GM23338 (cell line): Measurements from ENCODE around the gene FOXM1. TPM values are rescaled to one million over a fixed set of nuclear protein-coding genes. Genes with fewer than 3 reads are reported as not detected.

ENCODE experiments used
- ATAC-seq: fragments of 200-7000 bp; cut with Tn5 transposase; 3 replicates; pipeline ENCODE4 v1.9.1; 2020
- DNase-seq: peaks from one replicate; pipeline ENCODE4 v3.0.0-alpha.2; 2015; ENCODE audit warnings: low spot score
- H2AFZ ChIP-seq: fragments of 200-600 bp; sonication (generic); 2 replicates; pipeline ENCODE4 v1.8.0; 2016; ENCODE audit warnings: antibody characterized with exemption, mild to moderate bottlenecking, moderate library complexity
- H3F3A ChIP-seq: fragments of 200-600 bp; sonication (generic); replicated peaks from 2 replicates; pipeline ENCODE4 v1.8.0; 2017; ENCODE audit warnings: antibody characterized with exemption, mixed run types, low read depth
- H3K27ac ChIP-seq: fragments of 200-600 bp; sonication (generic); 2 replicates; pipeline ENCODE4 v1.6.1; 2016; ENCODE audit warnings: low read depth
- H3K27me3 ChIP-seq: fragments of 200-600 bp; sonication (generic); 2 replicates; pipeline ENCODE4 v1.8.0; 2016; ENCODE audit warnings: mild to moderate bottlenecking, mixed run types, moderate library complexity; ENCODE audit not compliant: insufficient read depth
- H3K36me3 ChIP-seq: fragments of 200-600 bp; sonication (generic); 2 replicates; pipeline ENCODE4 v1.8.0; 2016; ENCODE audit warnings: mild to moderate bottlenecking; ENCODE audit not compliant: insufficient read depth
- H3K4me1 ChIP-seq: fragments of 200-600 bp; sonication (generic); 2 replicates; pipeline ENCODE4 v1.8.0; 2016; ENCODE audit warnings: mild to moderate bottlenecking, moderate library complexity; ENCODE audit not compliant: insufficient read depth
- H3K4me2 ChIP-seq: fragments of 200-600 bp; sonication (generic); 2 replicates; pipeline ENCODE4 v1.7.1; 2017; ENCODE audit warnings: mixed run types
- H3K4me3 ChIP-seq: fragments of 200-600 bp; sonication (generic); 2 replicates; pipeline ENCODE4 v1.6.1; 2016; ENCODE audit warnings: mixed run types
- H3K79me2 ChIP-seq: fragments of 200-600 bp; sonication (generic); replicated peaks from 2 replicates; pipeline ENCODE4 v1.8.0; 2017; ENCODE audit warnings: mild to moderate bottlenecking; ENCODE audit not compliant: insufficient read depth
- H3K9me2 ChIP-seq: fragments of 200-600 bp; sonication (generic); 2 replicates; pipeline ENCODE4 v1.8.0; 2017; ENCODE audit not compliant: insufficient read depth
- H4K20me1 ChIP-seq: fragments of 200-600 bp; sonication (generic); replicated peaks from 2 replicates; pipeline ENCODE4 v1.8.0; 2017; ENCODE audit warnings: mild to moderate bottlenecking; ENCODE audit not compliant: insufficient read depth
- H3K27ac Mint-ChIP-seq: 2 replicates; pipeline ENCODE4 v1.8.0; 2020; ENCODE audit warnings: inconsistent platforms, mild to moderate bottlenecking, moderate library complexity, mixed read lengths
- H3K27me3 Mint-ChIP-seq: 3 replicates; pipeline ENCODE4 v1.8.0; 2022; ENCODE audit warnings: low read depth, mild to moderate bottlenecking, moderate library complexity, mixed read lengths, inconsistent platforms; ENCODE audit not compliant: insufficient read depth, poor library complexity
- H3K36me3 Mint-ChIP-seq: 3 replicates; pipeline ENCODE4 v1.8.0; 2021; ENCODE audit warnings: low read depth, mild to moderate bottlenecking, inconsistent platforms, moderate library complexity, mixed read lengths
- H3K4me1 Mint-ChIP-seq: 3 replicates; pipeline ENCODE4 v1.8.0; 2020; ENCODE audit warnings: mild to moderate bottlenecking, inconsistent platforms, mixed read lengths
- H3K4me3 Mint-ChIP-seq: 3 replicates; pipeline ENCODE4 v1.8.0; 2021; ENCODE audit warnings: moderate library complexity, mild to moderate bottlenecking, inconsistent platforms, mixed read lengths
- H3K9me3 Mint-ChIP-seq: 3 replicates; pipeline ENCODE4 v1.8.0; 2020; ENCODE audit warnings: moderate library complexity, mild to moderate bottlenecking, inconsistent platforms, mixed read lengths
- CREB1 ChIP-seq: fragments of 250-450 bp; sonication (Bioruptor Pico); IDR thresholded peaks from 2 replicates; pipeline ENCODE4 v1.5.0; 2020; ENCODE audit warnings: low read depth, mild to moderate bottlenecking, moderate library complexity
- EZH2 ChIP-seq: fragments of 200-600 bp; sonication (generic); IDR thresholded peaks from one replicate; pipeline ENCODE4 v1.8.0; 2017; ENCODE audit warnings: antibody characterized with exemption, mild to moderate bottlenecking, low read depth; ENCODE audit not compliant: unreplicated experiment
- EZH2phosphoT487 ChIP-seq: fragments of 200-600 bp; sonication (generic); IDR thresholded peaks from one replicate; pipeline ENCODE4 v1.8.1; 2018; ENCODE audit warnings: antibody characterized with exemption; ENCODE audit not compliant: unreplicated experiment
- JUNB ChIP-seq: IDR thresholded peaks from one replicate; pipeline ENCODE4 v1.6.1; 2016; ENCODE audit warnings: antibody characterized with exemption; ENCODE audit not compliant: unreplicated experiment
- POLR2AphosphoS5 ChIP-seq: IDR thresholded peaks from 2 replicates; pipeline ENCODE4 v1.6.1; 2016; ENCODE audit warnings: antibody characterized with exemption, low read depth
- STAT1 ChIP-seq: IDR thresholded peaks from one replicate; pipeline ENCODE4 v1.6.1; 2016; ENCODE audit warnings: antibody characterized with exemption; ENCODE audit not compliant: unreplicated experiment
- ZNF114 ChIP-seq: fragments of 250-450 bp; sonication (Bioruptor Pico); IDR thresholded peaks from 2 replicates; pipeline ENCODE4 v1.5.0; 2020; ENCODE audit warnings: mild to moderate bottlenecking, moderate library complexity
- ZNF331 ChIP-seq: fragments of 250-450 bp; sonication (Bioruptor Pico); IDR thresholded peaks from 2 replicates; pipeline ENCODE4 v1.5.0; 2020; ENCODE audit warnings: low read depth, mild to moderate bottlenecking, moderate library complexity
- polyA plus RNA-seq: library from polyadenylated mRNA; unstranded; fragments of >200 nt; fragmentation: Nextera tagmentation; extraction: Ambion mirVana; gene quantifications from 2 replicates; pipeline ENCODE4 v1.2.1, GENCODE V29; 2016
- total RNA-seq: library from RNA; depleted of rRNA; stranded (reverse); fragments of >200 nt; shearing (Covaris generic); gene quantifications from 2 replicates; pipeline ENCODE4 v1.2.3, GENCODE V29; 2014
- TF ChIP-seq, protein P1 (sequence below): IDR thresholded peaks from 2 replicates; pipeline ENCODE4 v1.6.1; 2016; ENCODE audit warnings: antibody characterized with exemption
- TF ChIP-seq, protein P2 (sequence below): fragments of 250-450 bp; sonication (Bioruptor Pico); IDR thresholded peaks from 2 replicates; pipeline ENCODE4 v1.5.0; 2020; ENCODE audit warnings: mild to moderate bottlenecking, moderate library complexity
- TF ChIP-seq, protein P3 (sequence below): IDR thresholded peaks from one replicate; pipeline ENCODE4 v1.6.1; 2018; ENCODE audit warnings: antibody characterized with exemption; ENCODE audit not compliant: unreplicated experiment
- TF ChIP-seq, protein P4 (sequence below), 2 experiments: fragments of 200-600 bp in 1 of 2; sonication (generic) in 1 of 2; conservative IDR thresholded peaks; 2 replicates each; pipeline versions ENCODE4 v1.5.1 to v1.6.1; 2016 to 2017; ENCODE audit warnings: antibody characterized with exemption in 2 of 2, low read depth in 2 of 2, mild to moderate bottlenecking in 2 of 2, moderate library complexity in 1 of 2

The FOXM1 gene
- total and polyA plus RNA-seq, 2 experiments from 2014 or later: 31.0 to 98.1 TPM

DNA sequence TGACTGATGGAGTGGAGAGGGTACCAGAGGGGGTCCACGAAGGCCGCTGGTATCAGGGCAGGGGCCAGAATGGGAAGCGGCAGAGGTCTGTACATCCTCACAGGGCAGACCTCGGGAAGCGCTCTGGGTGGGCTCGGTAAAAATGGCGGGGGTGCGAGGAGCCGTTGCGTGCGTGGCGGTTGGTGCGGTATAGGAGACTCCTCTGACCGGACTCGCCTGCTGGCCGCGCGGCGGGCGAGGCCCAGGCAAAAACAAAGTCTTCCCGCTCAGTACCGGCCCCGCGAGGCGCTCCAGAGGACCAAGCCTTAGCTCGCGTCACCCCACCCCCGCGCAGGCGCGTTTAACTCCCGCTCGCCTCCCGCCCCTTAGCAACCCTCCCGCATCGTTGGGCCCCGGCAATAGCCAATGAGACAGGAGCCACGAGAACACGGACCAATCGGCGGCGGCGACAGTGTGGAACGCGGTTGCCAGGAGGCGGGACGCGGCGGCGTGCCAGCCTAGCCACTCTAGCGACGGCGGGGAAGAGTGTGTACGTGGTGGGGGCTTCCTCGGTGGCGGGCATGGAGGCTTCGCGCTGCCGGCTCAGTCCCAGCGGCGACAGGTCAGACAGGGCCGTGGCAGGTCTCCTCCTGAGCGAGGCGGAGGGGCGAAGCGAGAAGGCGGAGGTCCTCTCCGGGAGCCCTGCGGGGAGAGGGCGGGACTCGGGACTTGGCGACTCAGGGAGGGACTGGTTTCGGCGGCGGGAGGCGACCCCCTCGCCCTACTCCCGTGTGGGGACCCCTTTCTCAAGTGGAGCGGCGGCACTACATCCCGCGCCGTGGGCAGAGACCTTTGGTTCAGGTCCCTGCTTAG is 13.6 kb upstream of the FOXM1 start, which contains the start of gene TULP3:
Gene TULP3, plus strand, starts transcription at position 504 of the 852 bp plus-strand sequence. Its CDS starts 57 bp downstream, at position 561.
- H3K36me3 ChIP-seq: peaks cover 28% of the 10 kb centered on the region
- H2AFZ ChIP-seq: peak within 1 kb of the TSS; percentile 96
- H3K79me2 ChIP-seq: peaks cover 32% of the 10 kb centered on the region
- H3K27ac ChIP-seq: peak within 1 kb of the TSS; percentile 90
- no peaks in the 10 kb centered on the region for H3K27me3 ChIP-seq
- Mint-ChIP-seq H3K36me3 (peaks cover 34% of the 10 kb centered on the region), H3K27me3 (peaks cover 19% of the 10 kb centered on the region), H3K9me3 (peaks cover 3% of the 10 kb centered on the region; the same call in 1 of the 3 replicates), H3K4me3 (peak within 1 kb of the TSS; percentile 91), H3K27ac (peak within 1 kb of the TSS; percentile 90), H3K4me1 (peaks cover 16% of the 10 kb centered on the region)
- TF ChIP-seq CREB1 (CRISPR knock-in tag) (peak; percentile 42; the same call in 1 of the 2 replicates), STAT1 (no peak), JUNB (no peak), EZH2phosphoT487 (no peak), ZNF331 (CRISPR knock-in tag) (no peak), EZH2 (no peak), POLR2AphosphoS5 (peak; percentile 83), ZNF114 (CRISPR knock-in tag) (no peak)
- TF ChIP-seq, protein P1, sequence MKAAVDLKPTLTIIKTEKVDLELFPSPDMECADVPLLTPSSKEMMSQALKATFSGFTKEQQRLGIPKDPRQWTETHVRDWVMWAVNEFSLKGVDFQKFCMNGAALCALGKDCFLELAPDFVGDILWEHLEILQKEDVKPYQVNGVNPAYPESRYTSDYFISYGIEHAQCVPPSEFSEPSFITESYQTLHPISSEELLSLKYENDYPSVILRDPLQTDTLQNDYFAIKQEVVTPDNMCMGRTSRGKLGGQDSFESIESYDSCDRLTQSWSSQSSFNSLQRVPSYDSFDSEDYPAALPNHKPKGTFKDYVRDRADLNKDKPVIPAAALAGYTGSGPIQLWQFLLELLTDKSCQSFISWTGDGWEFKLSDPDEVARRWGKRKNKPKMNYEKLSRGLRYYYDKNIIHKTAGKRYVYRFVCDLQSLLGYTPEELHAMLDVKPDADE: peak; percentile 50
- TF ChIP-seq, protein P2, sequence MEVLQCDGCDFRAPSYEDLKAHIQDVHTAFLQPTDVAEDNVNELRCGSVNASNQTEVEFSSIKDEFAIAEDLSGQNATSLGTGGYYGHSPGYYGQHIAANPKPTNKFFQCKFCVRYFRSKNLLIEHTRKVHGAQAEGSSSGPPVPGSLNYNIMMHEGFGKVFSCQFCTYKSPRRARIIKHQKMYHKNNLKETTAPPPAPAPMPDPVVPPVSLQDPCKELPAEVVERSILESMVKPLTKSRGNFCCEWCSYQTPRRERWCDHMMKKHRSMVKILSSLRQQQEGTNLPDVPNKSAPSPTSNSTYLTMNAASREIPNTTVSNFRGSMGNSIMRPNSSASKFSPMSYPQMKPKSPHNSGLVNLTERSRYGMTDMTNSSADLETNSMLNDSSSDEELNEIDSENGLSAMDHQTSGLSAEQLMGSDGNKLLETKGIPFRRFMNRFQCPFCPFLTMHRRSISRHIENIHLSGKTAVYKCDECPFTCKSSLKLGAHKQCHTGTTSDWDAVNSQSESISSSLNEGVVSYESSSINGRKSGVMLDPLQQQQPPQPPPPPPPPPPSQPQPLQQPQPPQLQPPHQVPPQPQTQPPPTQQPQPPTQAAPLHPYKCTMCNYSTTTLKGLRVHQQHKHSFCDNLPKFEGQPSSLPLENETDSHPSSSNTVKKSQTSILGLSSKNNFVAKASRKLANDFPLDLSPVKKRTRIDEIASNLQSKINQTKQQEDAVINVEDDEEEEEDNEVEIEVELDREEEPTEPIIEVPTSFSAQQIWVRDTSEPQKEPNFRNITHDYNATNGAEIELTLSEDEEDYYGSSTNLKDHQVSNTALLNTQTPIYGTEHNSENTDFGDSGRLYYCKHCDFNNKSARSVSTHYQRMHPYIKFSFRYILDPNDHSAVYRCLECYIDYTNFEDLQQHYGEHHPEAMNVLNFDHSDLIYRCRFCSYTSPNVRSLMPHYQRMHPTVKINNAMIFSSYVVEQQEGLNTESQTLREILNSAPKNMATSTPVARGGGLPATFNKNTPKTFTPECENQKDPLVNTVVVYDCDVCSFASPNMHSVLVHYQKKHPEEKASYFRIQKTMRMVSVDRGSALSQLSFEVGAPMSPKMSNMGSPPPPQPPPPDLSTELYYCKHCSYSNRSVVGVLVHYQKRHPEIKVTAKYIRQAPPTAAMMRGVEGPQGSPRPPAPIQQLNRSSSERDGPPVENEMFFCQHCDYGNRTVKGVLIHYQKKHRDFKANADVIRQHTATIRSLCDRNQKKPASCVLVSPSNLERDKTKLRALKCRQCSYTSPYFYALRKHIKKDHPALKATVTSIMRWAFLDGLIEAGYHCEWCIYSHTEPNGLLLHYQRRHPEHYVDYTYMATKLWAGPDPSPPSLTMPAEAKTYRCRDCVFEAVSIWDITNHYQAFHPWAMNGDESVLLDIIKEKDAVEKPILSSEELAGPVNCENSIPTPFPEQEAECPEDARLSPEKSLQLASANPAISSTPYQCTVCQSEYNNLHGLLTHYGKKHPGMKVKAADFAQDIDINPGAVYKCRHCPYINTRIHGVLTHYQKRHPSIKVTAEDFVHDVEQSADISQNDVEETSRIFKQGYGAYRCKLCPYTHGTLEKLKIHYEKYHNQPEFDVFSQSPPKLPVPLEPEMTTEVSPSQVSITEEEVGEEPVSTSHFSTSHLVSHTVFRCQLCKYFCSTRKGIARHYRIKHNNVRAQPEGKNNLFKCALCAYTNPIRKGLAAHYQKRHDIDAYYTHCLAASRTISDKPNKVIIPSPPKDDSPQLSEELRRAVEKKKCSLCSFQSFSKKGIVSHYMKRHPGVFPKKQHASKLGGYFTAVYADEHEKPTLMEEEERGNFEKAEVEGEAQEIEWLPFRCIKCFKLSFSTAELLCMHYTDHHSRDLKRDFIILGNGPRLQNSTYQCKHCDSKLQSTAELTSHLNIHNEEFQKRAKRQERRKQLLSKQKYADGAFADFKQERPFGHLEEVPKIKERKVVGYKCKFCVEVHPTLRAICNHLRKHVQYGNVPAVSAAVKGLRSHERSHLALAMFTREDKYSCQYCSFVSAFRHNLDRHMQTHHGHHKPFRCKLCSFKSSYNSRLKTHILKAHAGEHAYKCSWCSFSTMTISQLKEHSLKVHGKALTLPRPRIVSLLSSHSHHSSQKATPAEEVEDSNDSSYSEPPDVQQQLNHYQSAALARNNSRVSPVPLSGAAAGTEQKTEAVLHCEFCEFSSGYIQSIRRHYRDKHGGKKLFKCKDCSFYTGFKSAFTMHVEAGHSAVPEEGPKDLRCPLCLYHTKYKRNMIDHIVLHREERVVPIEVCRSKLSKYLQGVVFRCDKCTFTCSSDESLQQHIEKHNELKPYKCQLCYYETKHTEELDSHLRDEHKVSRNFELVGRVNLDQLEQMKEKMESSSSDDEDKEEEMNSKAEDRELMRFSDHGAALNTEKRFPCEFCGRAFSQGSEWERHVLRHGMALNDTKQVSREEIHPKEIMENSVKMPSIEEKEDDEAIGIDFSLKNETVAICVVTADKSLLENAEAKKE: no peak
- TF ChIP-seq, protein P3, sequence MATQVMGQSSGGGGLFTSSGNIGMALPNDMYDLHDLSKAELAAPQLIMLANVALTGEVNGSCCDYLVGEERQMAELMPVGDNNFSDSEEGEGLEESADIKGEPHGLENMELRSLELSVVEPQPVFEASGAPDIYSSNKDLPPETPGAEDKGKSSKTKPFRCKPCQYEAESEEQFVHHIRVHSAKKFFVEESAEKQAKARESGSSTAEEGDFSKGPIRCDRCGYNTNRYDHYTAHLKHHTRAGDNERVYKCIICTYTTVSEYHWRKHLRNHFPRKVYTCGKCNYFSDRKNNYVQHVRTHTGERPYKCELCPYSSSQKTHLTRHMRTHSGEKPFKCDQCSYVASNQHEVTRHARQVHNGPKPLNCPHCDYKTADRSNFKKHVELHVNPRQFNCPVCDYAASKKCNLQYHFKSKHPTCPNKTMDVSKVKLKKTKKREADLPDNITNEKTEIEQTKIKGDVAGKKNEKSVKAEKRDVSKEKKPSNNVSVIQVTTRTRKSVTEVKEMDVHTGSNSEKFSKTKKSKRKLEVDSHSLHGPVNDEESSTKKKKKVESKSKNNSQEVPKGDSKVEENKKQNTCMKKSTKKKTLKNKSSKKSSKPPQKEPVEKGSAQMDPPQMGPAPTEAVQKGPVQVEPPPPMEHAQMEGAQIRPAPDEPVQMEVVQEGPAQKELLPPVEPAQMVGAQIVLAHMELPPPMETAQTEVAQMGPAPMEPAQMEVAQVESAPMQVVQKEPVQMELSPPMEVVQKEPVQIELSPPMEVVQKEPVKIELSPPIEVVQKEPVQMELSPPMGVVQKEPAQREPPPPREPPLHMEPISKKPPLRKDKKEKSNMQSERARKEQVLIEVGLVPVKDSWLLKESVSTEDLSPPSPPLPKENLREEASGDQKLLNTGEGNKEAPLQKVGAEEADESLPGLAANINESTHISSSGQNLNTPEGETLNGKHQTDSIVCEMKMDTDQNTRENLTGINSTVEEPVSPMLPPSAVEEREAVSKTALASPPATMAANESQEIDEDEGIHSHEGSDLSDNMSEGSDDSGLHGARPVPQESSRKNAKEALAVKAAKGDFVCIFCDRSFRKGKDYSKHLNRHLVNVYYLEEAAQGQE: no peak
- TF ChIP-seq, protein P4, sequence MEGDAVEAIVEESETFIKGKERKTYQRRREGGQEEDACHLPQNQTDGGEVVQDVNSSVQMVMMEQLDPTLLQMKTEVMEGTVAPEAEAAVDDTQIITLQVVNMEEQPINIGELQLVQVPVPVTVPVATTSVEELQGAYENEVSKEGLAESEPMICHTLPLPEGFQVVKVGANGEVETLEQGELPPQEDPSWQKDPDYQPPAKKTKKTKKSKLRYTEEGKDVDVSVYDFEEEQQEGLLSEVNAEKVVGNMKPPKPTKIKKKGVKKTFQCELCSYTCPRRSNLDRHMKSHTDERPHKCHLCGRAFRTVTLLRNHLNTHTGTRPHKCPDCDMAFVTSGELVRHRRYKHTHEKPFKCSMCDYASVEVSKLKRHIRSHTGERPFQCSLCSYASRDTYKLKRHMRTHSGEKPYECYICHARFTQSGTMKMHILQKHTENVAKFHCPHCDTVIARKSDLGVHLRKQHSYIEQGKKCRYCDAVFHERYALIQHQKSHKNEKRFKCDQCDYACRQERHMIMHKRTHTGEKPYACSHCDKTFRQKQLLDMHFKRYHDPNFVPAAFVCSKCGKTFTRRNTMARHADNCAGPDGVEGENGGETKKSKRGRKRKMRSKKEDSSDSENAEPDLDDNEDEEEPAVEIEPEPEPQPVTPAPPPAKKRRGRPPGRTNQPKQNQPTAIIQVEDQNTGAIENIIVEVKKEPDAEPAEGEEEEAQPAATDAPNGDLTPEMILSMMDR (conservative IDR thresholded peaks at IDR 0.05; ENCODE audit: low read depth in 2 of 2): no peak
- H4K20me1 ChIP-seq: peaks cover 25% of the 10 kb centered on the region; the same call in 1 of the 2 replicates
- peaks cover 27% of the 10 kb centered on the region for H3F3A ChIP-seq
- DNase-seq: peak; percentile 99
- H3K4me3 ChIP-seq: peak within 1 kb of the TSS; percentile 90
- no peaks in the 10 kb centered on the region for H3K9me2 ChIP-seq
- peak within 1 kb of the TSS; percentile 90 for H3K4me2 ChIP-seq
- H3K4me1 ChIP-seq: peaks cover 3% of the 10 kb centered on the region
- ATAC-seq: peak; percentile 94
